ENCODE data around the gene ERBB2.

DNA sequence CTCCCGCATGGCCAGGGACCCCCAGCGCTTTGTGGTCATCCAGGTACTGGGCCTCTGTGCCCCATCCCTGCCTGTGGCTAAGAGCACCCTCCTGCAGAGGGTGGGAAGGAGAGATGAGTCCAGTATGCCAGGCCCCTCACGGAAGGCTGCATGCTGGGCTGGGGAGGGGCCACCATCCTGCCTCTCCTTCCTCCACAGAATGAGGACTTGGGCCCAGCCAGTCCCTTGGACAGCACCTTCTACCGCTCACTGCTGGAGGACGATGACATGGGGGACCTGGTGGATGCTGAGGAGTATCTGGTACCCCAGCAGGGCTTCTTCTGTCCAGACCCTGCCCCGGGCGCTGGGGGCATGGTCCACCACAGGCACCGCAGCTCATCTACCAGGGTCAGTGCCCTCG, 26.8 kb downstream of the ERBB2 start:
- TF ChIP-seq, protein P1, sequence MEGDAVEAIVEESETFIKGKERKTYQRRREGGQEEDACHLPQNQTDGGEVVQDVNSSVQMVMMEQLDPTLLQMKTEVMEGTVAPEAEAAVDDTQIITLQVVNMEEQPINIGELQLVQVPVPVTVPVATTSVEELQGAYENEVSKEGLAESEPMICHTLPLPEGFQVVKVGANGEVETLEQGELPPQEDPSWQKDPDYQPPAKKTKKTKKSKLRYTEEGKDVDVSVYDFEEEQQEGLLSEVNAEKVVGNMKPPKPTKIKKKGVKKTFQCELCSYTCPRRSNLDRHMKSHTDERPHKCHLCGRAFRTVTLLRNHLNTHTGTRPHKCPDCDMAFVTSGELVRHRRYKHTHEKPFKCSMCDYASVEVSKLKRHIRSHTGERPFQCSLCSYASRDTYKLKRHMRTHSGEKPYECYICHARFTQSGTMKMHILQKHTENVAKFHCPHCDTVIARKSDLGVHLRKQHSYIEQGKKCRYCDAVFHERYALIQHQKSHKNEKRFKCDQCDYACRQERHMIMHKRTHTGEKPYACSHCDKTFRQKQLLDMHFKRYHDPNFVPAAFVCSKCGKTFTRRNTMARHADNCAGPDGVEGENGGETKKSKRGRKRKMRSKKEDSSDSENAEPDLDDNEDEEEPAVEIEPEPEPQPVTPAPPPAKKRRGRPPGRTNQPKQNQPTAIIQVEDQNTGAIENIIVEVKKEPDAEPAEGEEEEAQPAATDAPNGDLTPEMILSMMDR (IDR thresholded peaks at IDR 0.05), result no peak
- TF ChIP-seq POLR2A (IDR thresholded peaks at IDR 0.05), result no peak
- TF ChIP-seq POLR2AphosphoS5 (IDR thresholded peaks at IDR 0.05; ENCODE audit: insufficient read depth in 1 of 2, low read depth in 1 of 2), result no peak

All from vagina (tissue), 2 donors.